OCI-LY7 (cell line): ENCODE measurements around the gene CLIC4. TPM values are rescaled to one million over a fixed set of nuclear protein-coding genes. Genes with fewer than 3 reads are reported as not detected.
A peak's percentile ranks its signal among the peaks of the same experiment; 100 is the strongest.
"Not testable (repeated sequence)": the region's sequence is repeated elsewhere in the genome, so short reads cannot be mapped to it uniquely, and the experiment has no call there.

ENCODE experiments used
- BruUV-seq: library from RNA; stranded (reverse); fragments of 400-500 nt; replicated peaks from 2 replicates; lab custom pipeline; 2021; lab: Mats Ljungman, UMichigan
- CTCF ChIA-PET: fragments of 300-600 bp; sonication (Branson Sonifier 250); formaldehyde crosslinking; loops from one replicate; lab custom pipeline; 2022; ENCODE audit warnings: antibody characterized with exemption; ENCODE audit not compliant: unreplicated experiment; lab: Charles Lee
- POLR2A ChIA-PET: fragments of 300-600 bp; sonication (Branson Sonifier 250); formaldehyde crosslinking; loops from one replicate; lab custom pipeline; 2022; ENCODE audit warnings: antibody characterized with exemption; lab: Charles Lee
- DNase-seq: peaks from one replicate; pipeline ENCODE4 v3.0.0-alpha.2; 2015; ENCODE audit warnings: low spot score
- H2AFZ ChIP-seq: fragments of 200-600 bp; sonication (generic), shearing (Covaris generic); 2 replicates; pipeline ENCODE4 v1.6.1; 2014; ENCODE audit warnings: mild to moderate bottlenecking, antibody characterized with exemption, low read length, moderate library complexity
- H3K27ac ChIP-seq: fragments of 200-600 bp; sonication (generic); 2 replicates; pipeline ENCODE4 v1.5.1; 2014; ENCODE audit warnings: mixed run types, low read depth, mild to moderate bottlenecking, moderate library complexity, low read length, inconsistent platforms; ENCODE audit not compliant: poor library complexity, severe bottlenecking
- H3K36me3 ChIP-seq: fragments of 200-600 bp; sonication (generic); 2 replicates; pipeline ENCODE4 v1.6.1; 2014; ENCODE audit warnings: mild to moderate bottlenecking, antibody characterized with exemption, low read length, moderate library complexity, mixed read lengths; ENCODE audit not compliant: insufficient read depth
- H3K4me1 ChIP-seq: fragments of 200-600 bp; sonication (generic); 2 replicates; pipeline ENCODE4 v1.5.1; 2014; ENCODE audit warnings: mild to moderate bottlenecking, low read length; ENCODE audit not compliant: insufficient read depth, poor library complexity, severe bottlenecking
- H3K4me2 ChIP-seq: fragments of 200-600 bp; sonication (generic); 2 replicates; pipeline ENCODE4 v1.6.1; 2014; ENCODE audit warnings: mild to moderate bottlenecking, low read length
- H3K4me3 ChIP-seq: fragments of 200-600 bp; sonication (generic); 2 replicates; pipeline ENCODE4 v1.5.1; 2014; ENCODE audit warnings: mild to moderate bottlenecking, low read depth, low read length; ENCODE audit not compliant: poor library complexity, severe bottlenecking
- H3K79me2 ChIP-seq: fragments of 200-600 bp; sonication (generic); 2 replicates; pipeline ENCODE4 v1.6.1; 2016; ENCODE audit warnings: low read depth, mild to moderate bottlenecking, low read length, moderate library complexity, mixed read lengths; ENCODE audit not compliant: insufficient read depth
- H3K9me2 ChIP-seq: fragments of 200-600 bp; sonication (generic); 2 replicates; pipeline ENCODE4 v1.6.1; 2016; ENCODE audit warnings: mild to moderate bottlenecking, low read length, mixed read lengths; ENCODE audit not compliant: insufficient read depth
- H3K9me3 ChIP-seq: fragments of 200-600 bp; sonication (generic); 2 replicates; pipeline ENCODE4 v1.6.1; 2014; ENCODE audit warnings: mild to moderate bottlenecking, mixed run types, low read length, mixed read lengths
- H4K20me1 ChIP-seq: fragments of 200-600 bp; sonication (generic); 2 replicates; pipeline ENCODE4 v1.6.1; 2014; ENCODE audit warnings: mild to moderate bottlenecking, antibody characterized with exemption, low read length, moderate library complexity, mixed read lengths; ENCODE audit not compliant: insufficient read depth
- EZH2phosphoT487 ChIP-seq: fragments of 200-600 bp; sonication (generic); IDR thresholded peaks from 2 replicates; pipeline ENCODE4 v1.6.1; 2018; ENCODE audit warnings: low read depth, borderline replicate concordance, mild to moderate bottlenecking, mixed run types, antibody characterized with exemption, low read length, moderate library complexity, mixed read lengths
- intact Hi-C: fragments of 100-400 bp; cut with micrococcal nuclease; formaldehyde crosslinking; loops from one replicate; pipeline ENCODE4 v1.10.0; 2022; ENCODE audit not compliant: unreplicated experiment
- total RNA-seq, 2 experiments: library from RNA; depleted of rRNA in 1 of 2; stranded (reverse); fragments of >200 nt in 1 of 2; shearing (Covaris generic) in 1 of 2; gene quantifications; 2 replicates each; pipeline ENCODE4 v1.2.3, GENCODE V29; 2014 to 2022
- TF ChIP-seq, protein P1 (sequence below): fragments of 200-600 bp; sonication (generic); conservative IDR thresholded peaks from 2 replicates; pipeline ENCODE4 v1.5.1; 2014; ENCODE audit warnings: mild to moderate bottlenecking, antibody characterized with exemption, low read length, moderate library complexity, mixed read lengths

CLIC4 gene
- total RNA-seq, 2 experiments from 2014 or later = 35.5 to 116 TPM

- intact Hi-C loops = no loop called here
- H3K9me3 ChIP-seq = no peaks in the 10 kb centered on the region
- H3K4me3 ChIP-seq = no peak overlapping the region
- ChIA-PET POLR2A (interaction anchor here (0.7 to 0.9 kb wide), 2 partner anchors 9 to 73 kb away, joined by 3 read pairs; no protein-coding TSS in a partner anchor), CTCF (interaction anchor here (0.5 to 0.6 kb wide), 2 partner anchors 35 to 198 kb away, joined by 3 to 4 read pairs; partner anchors contain the start of gene RUNX3)
- no peaks in the 10 kb centered on the region for H3K9me2 ChIP-seq
- no peaks in the 10 kb centered on the region for H4K20me1 ChIP-seq
- H3K4me2 ChIP-seq = no peak overlapping the region
- no peaks in the 10 kb centered on the region for H3K36me3 ChIP-seq
- no peak for TF ChIP-seq EZH2phosphoT487
- TF ChIP-seq, protein P1, sequence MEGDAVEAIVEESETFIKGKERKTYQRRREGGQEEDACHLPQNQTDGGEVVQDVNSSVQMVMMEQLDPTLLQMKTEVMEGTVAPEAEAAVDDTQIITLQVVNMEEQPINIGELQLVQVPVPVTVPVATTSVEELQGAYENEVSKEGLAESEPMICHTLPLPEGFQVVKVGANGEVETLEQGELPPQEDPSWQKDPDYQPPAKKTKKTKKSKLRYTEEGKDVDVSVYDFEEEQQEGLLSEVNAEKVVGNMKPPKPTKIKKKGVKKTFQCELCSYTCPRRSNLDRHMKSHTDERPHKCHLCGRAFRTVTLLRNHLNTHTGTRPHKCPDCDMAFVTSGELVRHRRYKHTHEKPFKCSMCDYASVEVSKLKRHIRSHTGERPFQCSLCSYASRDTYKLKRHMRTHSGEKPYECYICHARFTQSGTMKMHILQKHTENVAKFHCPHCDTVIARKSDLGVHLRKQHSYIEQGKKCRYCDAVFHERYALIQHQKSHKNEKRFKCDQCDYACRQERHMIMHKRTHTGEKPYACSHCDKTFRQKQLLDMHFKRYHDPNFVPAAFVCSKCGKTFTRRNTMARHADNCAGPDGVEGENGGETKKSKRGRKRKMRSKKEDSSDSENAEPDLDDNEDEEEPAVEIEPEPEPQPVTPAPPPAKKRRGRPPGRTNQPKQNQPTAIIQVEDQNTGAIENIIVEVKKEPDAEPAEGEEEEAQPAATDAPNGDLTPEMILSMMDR = no peak
- H3K27ac ChIP-seq = no peak overlapping the region
- no peak for DNase-seq
- H3K4me1 ChIP-seq = peaks cover 40% of the 10 kb centered on the region
- no TSS peak for BruUV-seq
- no peak overlapping the region for H2AFZ ChIP-seq
- no peaks in the 10 kb centered on the region for H3K79me2 ChIP-seq
Observed at GRCh38 chr1:24732186-24732885, 12.9 kb upstream of the CLIC4 start.

GRCh38 chr1:24733342-24733741 lies 11.9 kb upstream of the CLIC4 start:
- H4K20me1 ChIP-seq, H3K4me3 ChIP-seq, H3K4me2 ChIP-seq, intact Hi-C loops, CTCF ChIA-PET, H3K79me2 ChIP-seq, H3K9me2 ChIP-seq, H2AFZ ChIP-seq, H3K36me3 ChIP-seq, BruUV-seq, H3K27ac ChIP-seq, H3K9me3 ChIP-seq: not testable (repeated sequence)
- H3K4me1 ChIP-seq = peaks cover 38% of the 10 kb centered on the region
- POLR2A ChIA-PET = interaction anchor here (0.7 to 0.9 kb wide), 4 partner anchors 8 to 368 kb away, joined by 3 to 5 read pairs (median 3); no protein-coding TSS in a partner anchor
- DNase-seq = peak; percentile 44

DNA sequence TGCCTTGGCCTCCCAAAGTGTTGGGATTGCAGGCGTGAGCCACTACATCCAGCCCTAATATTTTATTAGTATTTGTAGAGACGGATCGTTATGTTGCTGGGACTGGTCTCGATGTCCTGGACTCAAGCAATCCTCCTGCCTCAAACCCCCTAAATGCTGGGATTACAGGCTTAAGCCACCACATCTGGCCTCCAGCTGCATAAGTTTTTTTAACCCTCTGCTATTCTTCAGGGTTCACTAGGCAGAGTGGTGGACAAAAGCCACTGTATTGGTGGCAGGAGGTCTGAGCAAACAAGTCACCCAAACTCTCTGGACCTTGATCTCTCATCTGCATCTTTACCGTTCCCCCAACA lies 10.1 kb upstream of the CLIC4 start:
- DNase-seq = no peak
- Histone ChIP-seq H3K79me2 (no peaks in the 10 kb centered on the region), H2AFZ (peak overlapping the region; percentile 90), H3K27ac (peak overlapping the region; percentile 3), H3K4me3 (no peak overlapping the region), H3K9me3 (no peaks in the 10 kb centered on the region), H3K4me1 (peaks cover 33% of the 10 kb centered on the region), H3K9me2 (no peaks in the 10 kb centered on the region), H3K36me3 (no peaks in the 10 kb centered on the region), H3K4me2 (peak overlapping the region; percentile 65; the same call in 1 of the 2 replicates), H4K20me1 (no peaks in the 10 kb centered on the region)
- BruUV-seq = no TSS peak
- intact Hi-C loops = no loop called here
- POLR2A ChIA-PET = interaction anchor here (0.9 kb wide), 1 partner anchor 228 kb away, joined by 4 read pairs; no protein-coding TSS in a partner anchor
- TF ChIP-seq, protein P1 = no peak
- TF ChIP-seq EZH2phosphoT487 = no peak
- CTCF ChIA-PET = no interaction called here
